OCI-LY7 (cell line): ENCODE results near the gene CABP7. TPM values are rescaled to one million over a fixed set of nuclear protein-coding genes. Genes with fewer than 3 reads are reported as not detected.

Source experiments
- BruUV-seq: library from RNA; stranded (reverse); fragments of 400-500 nt; replicated peaks from 2 replicates; lab custom pipeline; 2021; lab: Mats Ljungman, UMichigan
- CTCF ChIA-PET: fragments of 300-600 bp; sonication (Branson Sonifier 250); formaldehyde crosslinking; loops from one replicate; lab custom pipeline; 2022; ENCODE audit warnings: antibody characterized with exemption; ENCODE audit not compliant: unreplicated experiment; lab: Charles Lee
- POLR2A ChIA-PET: fragments of 300-600 bp; sonication (Branson Sonifier 250); formaldehyde crosslinking; loops from one replicate; lab custom pipeline; 2022; ENCODE audit warnings: antibody characterized with exemption; lab: Charles Lee
- DNase-seq: peaks from one replicate; pipeline ENCODE4 v3.0.0-alpha.2; 2015; ENCODE audit warnings: low spot score
- H2AFZ ChIP-seq: fragments of 200-600 bp; sonication (generic), shearing (Covaris generic); 2 replicates; pipeline ENCODE4 v1.6.1; 2014; ENCODE audit warnings: mild to moderate bottlenecking, antibody characterized with exemption, low read length, moderate library complexity
- H3K27ac ChIP-seq: fragments of 200-600 bp; sonication (generic); 2 replicates; pipeline ENCODE4 v1.5.1; 2014; ENCODE audit warnings: mixed run types, low read depth, mild to moderate bottlenecking, moderate library complexity, low read length, inconsistent platforms; ENCODE audit not compliant: poor library complexity, severe bottlenecking
- H3K36me3 ChIP-seq: fragments of 200-600 bp; sonication (generic); 2 replicates; pipeline ENCODE4 v1.6.1; 2014; ENCODE audit warnings: mild to moderate bottlenecking, antibody characterized with exemption, low read length, moderate library complexity, mixed read lengths; ENCODE audit not compliant: insufficient read depth
- H3K4me1 ChIP-seq: fragments of 200-600 bp; sonication (generic); 2 replicates; pipeline ENCODE4 v1.5.1; 2014; ENCODE audit warnings: mild to moderate bottlenecking, low read length; ENCODE audit not compliant: insufficient read depth, poor library complexity, severe bottlenecking
- H3K4me2 ChIP-seq: fragments of 200-600 bp; sonication (generic); 2 replicates; pipeline ENCODE4 v1.6.1; 2014; ENCODE audit warnings: mild to moderate bottlenecking, low read length
- H3K4me3 ChIP-seq: fragments of 200-600 bp; sonication (generic); 2 replicates; pipeline ENCODE4 v1.5.1; 2014; ENCODE audit warnings: mild to moderate bottlenecking, low read depth, low read length; ENCODE audit not compliant: poor library complexity, severe bottlenecking
- H3K79me2 ChIP-seq: fragments of 200-600 bp; sonication (generic); 2 replicates; pipeline ENCODE4 v1.6.1; 2016; ENCODE audit warnings: low read depth, mild to moderate bottlenecking, low read length, moderate library complexity, mixed read lengths; ENCODE audit not compliant: insufficient read depth
- H3K9me2 ChIP-seq: fragments of 200-600 bp; sonication (generic); 2 replicates; pipeline ENCODE4 v1.6.1; 2016; ENCODE audit warnings: mild to moderate bottlenecking, low read length, mixed read lengths; ENCODE audit not compliant: insufficient read depth
- H3K9me3 ChIP-seq: fragments of 200-600 bp; sonication (generic); 2 replicates; pipeline ENCODE4 v1.6.1; 2014; ENCODE audit warnings: mild to moderate bottlenecking, mixed run types, low read length, mixed read lengths
- H4K20me1 ChIP-seq: fragments of 200-600 bp; sonication (generic); 2 replicates; pipeline ENCODE4 v1.6.1; 2014; ENCODE audit warnings: mild to moderate bottlenecking, antibody characterized with exemption, low read length, moderate library complexity, mixed read lengths; ENCODE audit not compliant: insufficient read depth
- EZH2phosphoT487 ChIP-seq: fragments of 200-600 bp; sonication (generic); IDR thresholded peaks from 2 replicates; pipeline ENCODE4 v1.6.1; 2018; ENCODE audit warnings: low read depth, borderline replicate concordance, mild to moderate bottlenecking, mixed run types, antibody characterized with exemption, low read length, moderate library complexity, mixed read lengths
- intact Hi-C: fragments of 100-400 bp; cut with micrococcal nuclease; formaldehyde crosslinking; loops from one replicate; pipeline ENCODE4 v1.10.0; 2022; ENCODE audit not compliant: unreplicated experiment
- total RNA-seq, 2 experiments: library from RNA; depleted of rRNA in 1 of 2; stranded (reverse); fragments of >200 nt in 1 of 2; shearing (Covaris generic) in 1 of 2; gene quantifications; 2 replicates each; pipeline ENCODE4 v1.2.3, GENCODE V29; 2014 to 2022
- TF ChIP-seq, protein P1 (sequence below): fragments of 200-600 bp; sonication (generic); conservative IDR thresholded peaks from 2 replicates; pipeline ENCODE4 v1.5.1; 2014; ENCODE audit warnings: mild to moderate bottlenecking, antibody characterized with exemption, low read length, moderate library complexity, mixed read lengths

CABP7 gene
- total RNA-seq, 2 experiments from 2014 or later = 0.06 TPM; not detected in 1

DNA sequence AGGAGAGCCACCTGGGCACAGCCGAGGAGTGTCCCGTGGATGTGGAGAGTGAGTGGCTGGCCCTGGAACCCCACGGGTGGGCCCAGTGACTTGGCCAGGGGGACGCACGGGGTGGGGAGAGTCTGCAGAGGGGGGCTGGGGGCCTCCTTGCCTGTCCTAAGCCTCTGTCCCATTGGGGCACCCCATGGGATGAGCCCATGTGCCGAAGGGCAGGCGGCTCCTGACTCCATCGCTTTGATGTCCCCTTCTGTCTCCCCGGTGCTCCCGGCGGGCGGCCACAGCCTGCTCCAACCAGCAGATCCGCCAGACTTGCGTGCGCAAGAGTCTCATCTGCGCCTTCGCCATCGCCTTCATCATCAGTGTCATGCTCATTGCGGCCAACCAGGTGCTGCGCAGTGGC is 9.4 kb downstream of the CABP7 start:
- no peak for DNase-seq
- Histone ChIP-seq H3K36me3 (no peaks in the 10 kb centered on the region), H3K4me1 (no peaks in the 10 kb centered on the region), H3K27ac (no peak overlapping the region), H3K9me3 (no peaks in the 10 kb centered on the region), H3K4me3 (no peak overlapping the region), H3K79me2 (no peaks in the 10 kb centered on the region), H4K20me1 (no peaks in the 10 kb centered on the region), H3K4me2 (no peak overlapping the region), H3K9me2 (no peaks in the 10 kb centered on the region), H2AFZ (no peak overlapping the region)
- no TSS peak for BruUV-seq
- intact Hi-C loops = no loop called here
- TF ChIP-seq, protein P1, sequence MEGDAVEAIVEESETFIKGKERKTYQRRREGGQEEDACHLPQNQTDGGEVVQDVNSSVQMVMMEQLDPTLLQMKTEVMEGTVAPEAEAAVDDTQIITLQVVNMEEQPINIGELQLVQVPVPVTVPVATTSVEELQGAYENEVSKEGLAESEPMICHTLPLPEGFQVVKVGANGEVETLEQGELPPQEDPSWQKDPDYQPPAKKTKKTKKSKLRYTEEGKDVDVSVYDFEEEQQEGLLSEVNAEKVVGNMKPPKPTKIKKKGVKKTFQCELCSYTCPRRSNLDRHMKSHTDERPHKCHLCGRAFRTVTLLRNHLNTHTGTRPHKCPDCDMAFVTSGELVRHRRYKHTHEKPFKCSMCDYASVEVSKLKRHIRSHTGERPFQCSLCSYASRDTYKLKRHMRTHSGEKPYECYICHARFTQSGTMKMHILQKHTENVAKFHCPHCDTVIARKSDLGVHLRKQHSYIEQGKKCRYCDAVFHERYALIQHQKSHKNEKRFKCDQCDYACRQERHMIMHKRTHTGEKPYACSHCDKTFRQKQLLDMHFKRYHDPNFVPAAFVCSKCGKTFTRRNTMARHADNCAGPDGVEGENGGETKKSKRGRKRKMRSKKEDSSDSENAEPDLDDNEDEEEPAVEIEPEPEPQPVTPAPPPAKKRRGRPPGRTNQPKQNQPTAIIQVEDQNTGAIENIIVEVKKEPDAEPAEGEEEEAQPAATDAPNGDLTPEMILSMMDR = no peak
- no peak for TF ChIP-seq EZH2phosphoT487
- ChIA-PET CTCF (no interaction called here), POLR2A (no interaction called here)

DNA sequence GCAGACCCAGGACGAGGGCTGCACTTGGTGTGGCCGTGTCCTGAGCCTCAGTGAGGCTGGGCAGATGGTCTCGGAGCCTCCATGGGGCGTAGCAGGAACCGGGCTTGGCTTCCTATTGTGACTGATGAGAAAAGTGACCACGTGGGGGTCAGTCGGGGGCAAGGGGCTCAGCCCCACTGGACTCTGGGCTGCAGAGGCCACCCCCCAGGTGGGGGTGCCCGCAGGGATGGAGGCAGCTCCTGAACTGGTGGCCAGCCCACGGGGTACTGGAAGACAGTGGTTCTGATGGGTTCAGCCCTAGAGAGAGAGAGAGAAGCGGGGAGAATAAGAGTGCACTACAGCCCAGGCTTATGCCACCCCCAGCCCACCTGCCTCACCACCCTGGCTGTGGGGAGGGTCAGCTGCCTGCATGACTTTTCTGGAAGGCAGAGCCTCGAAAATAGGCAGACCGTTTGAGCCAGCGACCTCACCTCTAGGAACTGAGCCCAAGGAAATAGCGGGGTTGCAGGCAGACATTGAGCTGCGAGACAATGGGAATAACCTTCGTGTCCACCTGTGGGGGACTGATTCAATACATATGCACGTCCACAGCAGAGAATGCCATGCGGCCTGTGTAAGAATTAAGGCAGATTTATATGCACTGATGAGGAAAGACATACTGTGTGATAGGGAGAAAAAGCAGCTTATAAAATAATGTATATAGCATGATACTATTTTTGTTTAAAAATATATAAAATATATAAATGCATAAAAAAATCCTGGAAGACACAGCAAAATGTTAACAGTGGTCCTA is 11.5 kb downstream of the CABP7 start:
- no peaks in the 10 kb centered on the region for H4K20me1 ChIP-seq
- no peak overlapping the region for H3K4me2 ChIP-seq
- H3K4me1 ChIP-seq = no peaks in the 10 kb centered on the region
- H2AFZ ChIP-seq = no peak overlapping the region
- H3K27ac ChIP-seq = no peak overlapping the region
- no peaks in the 10 kb centered on the region for H3K9me2 ChIP-seq
- no peak overlapping the region for H3K4me3 ChIP-seq
- TF ChIP-seq EZH2phosphoT487 = no peak
- TF ChIP-seq, protein P1 = no peak
- CTCF ChIA-PET = no interaction called here
- DNase-seq = no peak
- BruUV-seq = no TSS peak
- intact Hi-C loops = no loop called here
- H3K9me3 ChIP-seq = no peaks in the 10 kb centered on the region
- H3K79me2 ChIP-seq = no peaks in the 10 kb centered on the region
- H3K36me3 ChIP-seq = no peaks in the 10 kb centered on the region
- POLR2A ChIA-PET = no interaction called here

DNA sequence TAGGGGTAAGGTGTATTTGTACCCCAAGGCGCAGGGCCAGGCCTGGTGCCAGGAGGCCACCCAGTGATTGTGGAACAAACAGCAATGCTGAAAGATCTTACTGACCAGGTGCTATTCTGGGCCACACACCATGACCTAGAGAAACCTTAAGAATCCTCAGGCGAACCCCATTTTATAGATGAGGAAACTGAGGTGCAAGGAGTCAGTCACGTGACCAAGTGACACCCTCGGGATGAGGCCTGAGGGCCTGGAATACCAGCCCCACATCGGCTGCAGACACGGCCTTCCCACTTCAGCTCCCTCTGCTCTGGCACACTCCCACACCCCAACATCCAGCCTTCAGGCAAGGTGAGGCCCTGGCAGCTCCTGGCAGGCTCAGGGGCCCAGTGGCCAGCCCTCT is 13.1 kb downstream of the CABP7 start:
- H3K79me2 ChIP-seq = no peaks in the 10 kb centered on the region
- no peaks in the 10 kb centered on the region for H4K20me1 ChIP-seq
- ChIA-PET POLR2A (no interaction called here), CTCF (no interaction called here)
- no peak overlapping the region for H3K4me3 ChIP-seq
- no peak overlapping the region for H2AFZ ChIP-seq
- TF ChIP-seq, protein P1 = no peak
- TF ChIP-seq EZH2phosphoT487 = no peak
- no peaks in the 10 kb centered on the region for H3K9me3 ChIP-seq
- no peak overlapping the region for H3K27ac ChIP-seq
- no peaks in the 10 kb centered on the region for H3K9me2 ChIP-seq
- no peak overlapping the region for H3K4me2 ChIP-seq
- no peaks in the 10 kb centered on the region for H3K36me3 ChIP-seq
- H3K4me1 ChIP-seq = no peaks in the 10 kb centered on the region
- no TSS peak for BruUV-seq
- no peak for DNase-seq
- intact Hi-C loops = no loop called here
